T-cell (primary cell): ENCODE results near the gene PLD2. TPM values are rescaled to one million over a fixed set of nuclear protein-coding genes. Genes with fewer than 3 reads are reported as not detected.

Experiments used
- ATAC-seq, 4 experiments: fragments of 200-7000 bp in 3 of 4; fragments of 150-1000 bp in 1 of 4; cut with Tn5 transposase; replicated peaks in 1 of 4; 1 replicate in 3 of 4; 2 replicates in 1 of 4; pipeline ENCODE4 v1.10.0; 2021; ENCODE audit warnings: moderate library complexity in 3 of 4, mild to moderate bottlenecking in 2 of 4, moderate number of reproducible peaks in 1 of 4
- CTCF ChIA-PET, 2 donors: fragments of 300-600 bp; sonication (Branson Sonifier 250); formaldehyde crosslinking; loops; one replicate each; lab custom pipeline; 2022; ENCODE audit warnings: antibody characterized with exemption in 2 of 2; lab: Charles Lee
- POLR2A ChIA-PET, 2 donors: fragments of 300-600 bp; sonication (Branson Sonifier 250); formaldehyde crosslinking; loops; one replicate each; lab custom pipeline; 2022; ENCODE audit warnings: antibody characterized with exemption in 2 of 2; lab: Charles Lee
- DNase-seq, 35 experiments: peaks; one replicate each; pipeline versions ENCODE4 v3.0.0 to v3.0.0-alpha.2; 2013 to 2023
- H3K27ac ChIP-seq: one replicate; pipeline ENCODE4 v1.5.1; 2013; ENCODE audit warnings: low read length
- H3K27me3 ChIP-seq, 2 experiments: replicated peaks in 1 of 2; 1 replicate in 1 of 2; 2 replicates in 1 of 2; pipeline versions ENCODE4 v1.6.1 to v1.7.0; 2013; ENCODE audit warnings: low read length in 1 of 2, mixed read lengths in 1 of 2; ENCODE audit not compliant: control insufficient read depth in 2 of 2, insufficient read depth in 2 of 2; ENCODE audit errors: extremely low read depth in 1 of 2
- H3K36me3 ChIP-seq, 2 donors: 1 replicate in 1 of 2; 2 replicates in 1 of 2; pipeline versions ENCODE4 v1.6.1 to v1.7.0; 2013; ENCODE audit warnings: low read length in 1 of 2; ENCODE audit not compliant: control insufficient read depth in 2 of 2, insufficient read depth in 1 of 2; ENCODE audit errors: extremely low read depth in 1 of 2
- H3K4me1 ChIP-seq, 2 experiments: 1 replicate in 1 of 2; 2 replicates in 1 of 2; pipeline versions ENCODE4 v1.6.1 to v1.7.0; 2013; ENCODE audit warnings: low read length in 2 of 2, mixed read lengths in 1 of 2; ENCODE audit not compliant: insufficient read depth in 2 of 2, control insufficient read depth in 1 of 2; ENCODE audit errors: extremely low read depth in 1 of 2
- H3K4me3 ChIP-seq, 2 donors: 1 replicate in 1 of 2; 2 replicates in 1 of 2; pipeline versions ENCODE4 v1.5.1 to v1.7.0; 2013; ENCODE audit warnings: mild to moderate bottlenecking in 2 of 2, low read length in 1 of 2, moderate library complexity in 1 of 2; ENCODE audit not compliant: control insufficient read depth in 1 of 2; ENCODE audit errors: extremely low read depth in 1 of 2
- H3K9me3 ChIP-seq: 2 replicates; pipeline ENCODE4 v1.7.0; 2013
- H3K27ac Mint-ChIP-seq, 2 donors: one replicate each; pipeline ENCODE4 v1.8.0; 2020 to 2021; ENCODE audit warnings: mild to moderate bottlenecking in 2 of 2, mixed read lengths in 2 of 2
- H3K27me3 Mint-ChIP-seq, 2 donors: one replicate each; pipeline ENCODE4 v1.8.0; 2021 to 2022; ENCODE audit warnings: mixed read lengths in 2 of 2
- H3K36me3 Mint-ChIP-seq: one replicate; pipeline ENCODE4 v1.8.0; 2021; ENCODE audit warnings: mixed read lengths
- H3K4me1 Mint-ChIP-seq, 3 donors: one replicate each; pipeline ENCODE4 v1.8.0; 2020 to 2022; ENCODE audit warnings: mixed read lengths in 3 of 3, mild to moderate bottlenecking in 1 of 3
- H3K4me3 Mint-ChIP-seq, 3 donors: one replicate each; pipeline ENCODE4 v1.8.0; 2020 to 2022; ENCODE audit warnings: mild to moderate bottlenecking in 3 of 3, mixed read lengths in 3 of 3, moderate library complexity in 3 of 3
- H3K9me3 Mint-ChIP-seq, 3 donors: one replicate each; pipeline ENCODE4 v1.8.0; 2020 to 2022; ENCODE audit warnings: mixed read lengths in 3 of 3
- WGBS: methylation state at CpG from one replicate; pipeline ENCODE4 v1.1.5; 2013; ENCODE audit warnings: missing lambda C conversion rate; ENCODE audit not compliant: insufficient coverage; 5-methylcytosine and 5-hydroxymethylcytosine counted together
- total RNA-seq, 35 experiments: library from RNA in 6 of 35; stranded (reverse) in 6 of 35; fragments of 120-200 nt in 1 of 35; gene quantifications; one replicate each; pipeline versions ENCODE4 v1.2.1 to v1.2.4 and lab custom pipeline; 2013 to 2026

PLD2 gene
- total RNA-seq, 5 donors from 2014 or later (not counting 1 experiment from before 2014, with no cell fraction given), result 24.2 to 41.7 (median 31.4) TPM

- H3K36me3 ChIP-seq, result no peaks in the 10 kb centered on the region
- H3K27ac Mint-ChIP-seq, result no peak within 1 kb of the TSS
- peaks cover 8 to 37% of the 10 kb centered on the region in 2 experiments for H3K4me1 ChIP-seq
- peaks cover 10 to 53% of the 10 kb centered on the region in 2 experiments for H3K27me3 ChIP-seq
- no peak within 1 kb of the TSS for H3K27ac ChIP-seq
- H3K36me3 Mint-ChIP-seq, result no peaks in the 10 kb centered on the region
- H3K4me3 Mint-ChIP-seq, result peak within 1 kb of the TSS; percentile 66 to 85 (median 73)
- H3K9me3 ChIP-seq, result no peaks in the 10 kb centered on the region
- H3K9me3 Mint-ChIP-seq, result no peaks in the 10 kb centered on the region
- POLR2A ChIA-PET, result no interaction called here
- DNase-seq, result no peak
- CTCF ChIA-PET, result interaction anchor here in 1 of 2 donors (0.8 to 1.8 kb wide), 3 partner anchors 37 to 79 kb away, joined by 4 to 12 read pairs (median 4); partner anchors contain the start of genes ARRB2 and MED11
- peaks cover 18 to 34% (median 27%) of the 10 kb centered on the region in 3 donors for H3K4me1 Mint-ChIP-seq
- ATAC-seq, result no peak
- H3K4me3 ChIP-seq, result peak within 1 kb of the TSS; percentile 47 to 64
- WGBS, result 42% methylated on average over 55 of the region's 62 CpGs
- H3K27me3 Mint-ChIP-seq, result peaks cover 22 to 41% of the 10 kb centered on the region in 2 donors
Measured at GRCh38 chr17:4788807-4789700, 17.9 kb upstream of the PLD2 start, which contains the start of gene GLTPD2. GLTPD2 (plus strand) TSS chr17:4788964; CDS start chr17:4789012, 48 bp downstream.

GRCh38 chr17:4789701-4789950 lies 17.3 kb upstream of the PLD2 start:
- POLR2A ChIA-PET, result interaction anchor here in 1 of 2 donors (0.6 kb wide), 1 partner anchor 43 kb away, joined by 3 read pairs; no protein-coding TSS in a partner anchor
- WGBS, result 0% methylated on average over 25 of the region's 25 CpGs
- Histone ChIP-seq H3K27ac (no peak overlapping the region), H3K9me3 (no peaks in the 10 kb centered on the region), H3K27me3 (peaks cover 9 to 47% of the 10 kb centered on the region in 2 experiments), H3K4me3 (peak overlapping the region; percentile 47 to 64), H3K36me3 (no peaks in the 10 kb centered on the region), H3K4me1 (peaks cover 8 to 37% of the 10 kb centered on the region in 2 experiments)
- H3K4me3 Mint-ChIP-seq, result peak overlapping the region; percentile 66 to 85 (median 73)
- H3K9me3 Mint-ChIP-seq, result no peaks in the 10 kb centered on the region
- no peaks in the 10 kb centered on the region for H3K36me3 Mint-ChIP-seq
- H3K27me3 Mint-ChIP-seq, result peaks cover 22 to 35% of the 10 kb centered on the region in 2 donors
- DNase-seq, result peak in 2 of 35 experiments; percentile 36 to 46
- CTCF ChIA-PET, result interaction anchor here (0.8 to 1.8 kb wide), 5 partner anchors 36 to 80 kb away, joined by 3 to 12 read pairs (median 4); partner anchors contain the start of genes MED11 (in 2 of the 2) and ARRB2 (in 1 of the 2)
- H3K4me1 Mint-ChIP-seq, result peaks cover 18 to 33% (median 26%) of the 10 kb centered on the region in 3 donors
- ATAC-seq, result peak in 2 of 4 experiments; percentile 42 to 43
- no peak overlapping the region for H3K27ac Mint-ChIP-seq

GRCh38 chr17:4789951-4790704 lies 16.8 kb upstream of the PLD2 start:
- Histone ChIP-seq H3K4me1 (peaks cover 8 to 35% of the 10 kb centered on the region in 2 experiments), H3K36me3 (no peaks in the 10 kb centered on the region), H3K9me3 (no peaks in the 10 kb centered on the region), H3K4me3 (peak overlapping the region; percentile 47 to 64), H3K27ac (peak overlapping the region; percentile 47), H3K27me3 (peaks cover 7 to 42% of the 10 kb centered on the region in 2 experiments)
- ChIA-PET POLR2A (interaction anchor here in 1 of 2 donors (0.6 kb wide), 2 partner anchors 43 to 58 kb away, joined by 3 to 6 read pairs; no protein-coding TSS in a partner anchor), CTCF (interaction anchor here (0.5 to 1.8 kb wide), 13 partner anchors 14 to 150 kb away, joined by 3 to 12 read pairs (median 4); partner anchors contain the start of genes MED11 (in 2 of the 2), ARRB2 (in 1 of the 2), RNF167 (in 1 of the 2) and SLC25A11 (in 1 of the 2))
- under 1% methylated on average over 72 of the region's 91 CpGs for WGBS
- Mint-ChIP-seq H3K27ac (peak overlapping the region; percentile 68 to 82), H3K36me3 (no peaks in the 10 kb centered on the region), H3K4me3 (peak overlapping the region; percentile 83 to 91 (median 85)), H3K27me3 (peaks cover 22 to 30% of the 10 kb centered on the region in 2 donors), H3K9me3 (no peaks in the 10 kb centered on the region), H3K4me1 (peaks cover 18 to 32% (median 25%) of the 10 kb centered on the region in 3 donors)
- peak; percentile 91 to 95 (median 94) for ATAC-seq
- DNase-seq, result peak; percentile 53 to 88 (median 68)

GRCh38 chr17:4790705-4791088 lies 16.3 kb upstream of the PLD2 start:
- Histone ChIP-seq H3K9me3 (no peaks in the 10 kb centered on the region), H3K27ac (peak overlapping the region; percentile 47), H3K4me1 (peaks cover 8 to 33% of the 10 kb centered on the region in 2 experiments), H3K27me3 (peaks cover 7 to 36% of the 10 kb centered on the region in 2 experiments), H3K4me3 (peak overlapping the region; percentile 47 to 64), H3K36me3 (no peaks in the 10 kb centered on the region)
- Mint-ChIP-seq H3K36me3 (no peaks in the 10 kb centered on the region), H3K4me1 (peaks cover 19 to 27% (median 22%) of the 10 kb centered on the region in 3 donors), H3K27ac (peak overlapping the region; percentile 68 to 82), H3K4me3 (peak overlapping the region; percentile 83 to 91 (median 85)), H3K9me3 (no peaks in the 10 kb centered on the region), H3K27me3 (peaks cover 22 to 24% of the 10 kb centered on the region in 2 donors)
- no peak for DNase-seq
- no peak for ATAC-seq
- WGBS, result 89% methylated on average over 2 of the region's 7 CpGs
- ChIA-PET POLR2A (interaction anchor here in 1 of 2 donors (0.5 kb wide), 1 partner anchor 63 kb away, joined by 5 read pairs; no protein-coding TSS in a partner anchor), CTCF (interaction anchor here (0.5 to 1.8 kb wide), 13 partner anchors 14 to 149 kb away, joined by 3 to 12 read pairs (median 4); partner anchors contain the start of genes MED11 (in 2 of the 2), ARRB2 (in 1 of the 2), RNF167 (in 1 of the 2) and SLC25A11 (in 1 of the 2))

GRCh38 chr17:4795168-4795567 lies 11.8 kb upstream of the PLD2 start:
- peak overlapping the region in 1 of 2 donors; percentile 99 for H3K27ac Mint-ChIP-seq
- ATAC-seq (no peak), DNase-seq (no peak)
- ChIA-PET POLR2A (no interaction called here), CTCF (no interaction called here)
- peaks cover 10 to 31% of the 10 kb centered on the region in 2 experiments for H3K4me1 ChIP-seq
- no peaks in the 10 kb centered on the region for H3K27me3 ChIP-seq
- peaks cover 0 to 19% of the 10 kb centered on the region in 2 donors for H3K36me3 ChIP-seq
- no CpG with 5 or more reads among the region's 1 CpG for WGBS
- no peaks in the 10 kb centered on the region for H3K9me3 Mint-ChIP-seq
- no peaks in the 10 kb centered on the region for H3K27me3 Mint-ChIP-seq
- H3K4me3 Mint-ChIP-seq, result peak overlapping the region in 1 of 3 donors; percentile 100
- H3K9me3 ChIP-seq, result no peaks in the 10 kb centered on the region
- peaks cover 16% of the 10 kb centered on the region for H3K36me3 Mint-ChIP-seq
- H3K4me3 ChIP-seq, result no peak overlapping the region
- H3K4me1 Mint-ChIP-seq, result peaks cover 18 to 23% (median 22%) of the 10 kb centered on the region in 3 donors
- H3K27ac ChIP-seq, result no peak overlapping the region
